ENCODE measurements around the gene HOTAIR. TPM values are rescaled to one million over a fixed set of nuclear protein-coding genes. Genes with fewer than 3 reads are reported as not detected.

Gene HOTAIR
- total RNA-seq, 1 experiment from 2014 or later, result not detected

DNA sequence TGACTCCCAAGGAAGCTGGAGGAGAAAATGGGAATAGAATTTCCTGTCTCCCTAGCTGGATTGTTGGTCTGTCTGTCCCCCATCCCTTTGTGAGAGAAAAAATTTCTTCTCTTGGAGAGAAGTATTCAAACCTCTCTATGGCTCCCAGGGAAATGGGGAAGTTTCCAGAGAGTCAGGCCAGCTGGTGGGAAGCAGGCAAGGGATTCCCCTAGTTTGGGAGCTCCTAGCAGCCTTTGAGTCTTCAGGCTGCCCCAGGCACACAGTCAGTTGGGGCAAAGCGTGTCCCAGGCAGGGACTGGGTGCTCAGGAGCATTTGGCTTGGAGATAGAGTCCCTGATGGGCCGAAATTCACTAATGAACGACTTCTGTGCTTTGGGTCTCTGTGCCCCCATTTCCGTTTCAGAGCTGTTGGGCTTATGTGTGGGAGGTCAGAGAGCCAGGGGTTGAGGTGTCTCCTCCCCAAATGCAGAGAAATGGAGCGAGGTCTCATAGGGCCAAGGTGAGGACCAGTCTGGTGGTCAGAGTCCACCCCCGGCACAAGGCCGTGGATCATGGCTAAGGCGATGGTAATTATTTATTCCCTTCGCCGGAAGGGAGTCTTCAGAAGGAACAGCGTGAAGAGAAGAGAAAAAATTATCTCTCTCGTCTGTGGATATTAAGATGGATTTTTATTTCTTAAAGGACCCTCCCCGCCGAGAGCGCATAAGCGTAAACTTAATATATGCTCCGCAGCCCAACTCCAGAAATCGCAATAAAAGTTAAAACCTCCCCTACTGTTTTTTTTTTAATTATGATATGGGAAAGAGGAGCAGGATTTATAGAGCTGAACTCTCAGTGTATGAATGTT lies 18.6 kb upstream of the HOTAIR start (continued):
- no peak for TF ChIP-seq ATF3 (CRISPR knock-in tag; conservative IDR thresholded peaks at IDR 0.05)

DNA sequence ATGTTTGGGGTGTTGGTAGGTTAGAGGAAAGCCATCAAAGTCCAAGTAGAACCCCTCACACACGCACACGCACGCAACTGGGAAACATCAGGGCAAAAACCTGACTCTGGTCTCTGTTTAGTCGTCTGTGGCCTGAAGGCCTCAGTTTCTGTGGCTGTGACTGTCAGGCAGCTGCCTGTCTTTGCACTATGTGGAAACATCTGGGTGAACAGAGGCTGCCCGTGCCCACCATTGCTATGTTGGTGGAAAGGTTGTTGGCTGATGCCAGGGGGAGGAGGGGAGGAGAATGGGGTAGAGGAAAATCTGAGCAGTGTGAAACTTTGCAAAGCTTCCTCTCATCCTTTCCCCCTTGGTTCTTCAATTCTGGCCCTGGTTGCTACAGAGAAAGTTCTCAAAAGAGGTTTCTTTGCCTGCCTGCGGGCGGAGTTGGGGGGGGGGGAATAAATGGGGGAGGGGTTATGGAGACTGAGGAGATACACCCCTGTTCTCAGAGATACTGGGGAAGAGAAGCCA lies 17.7 kb upstream of the HOTAIR start:
- Mint-ChIP-seq H3K27me3 (ENCODE audit: low read depth) (peaks cover 100% of the 10 kb centered on the region), H3K27ac (no peak overlapping the region), H3K36me3 (no peaks in the 10 kb centered on the region), H3K9me3 (no peaks in the 10 kb centered on the region), H3K4me3 (no peak overlapping the region), H3K4me1 (peaks cover 40% of the 10 kb centered on the region)
- POLR2A ChIA-PET, result interaction anchor here (1.0 kb wide), 1 partner anchor 61 kb away, joined by 3 read pairs; the partner anchor contains the start of gene HOXC4
- ATAC-seq, result no peak
- DNase-seq (ENCODE audit: low spot score), result no peak
- CTCF ChIA-PET, result interaction anchor here (1.0 to 3.2 kb wide), 4 partner anchors 14 to 222 kb away, joined by 3 to 16 read pairs (median 11); partner anchors contain the start of gene HOXC5
- TF ChIP-seq, protein P1, sequence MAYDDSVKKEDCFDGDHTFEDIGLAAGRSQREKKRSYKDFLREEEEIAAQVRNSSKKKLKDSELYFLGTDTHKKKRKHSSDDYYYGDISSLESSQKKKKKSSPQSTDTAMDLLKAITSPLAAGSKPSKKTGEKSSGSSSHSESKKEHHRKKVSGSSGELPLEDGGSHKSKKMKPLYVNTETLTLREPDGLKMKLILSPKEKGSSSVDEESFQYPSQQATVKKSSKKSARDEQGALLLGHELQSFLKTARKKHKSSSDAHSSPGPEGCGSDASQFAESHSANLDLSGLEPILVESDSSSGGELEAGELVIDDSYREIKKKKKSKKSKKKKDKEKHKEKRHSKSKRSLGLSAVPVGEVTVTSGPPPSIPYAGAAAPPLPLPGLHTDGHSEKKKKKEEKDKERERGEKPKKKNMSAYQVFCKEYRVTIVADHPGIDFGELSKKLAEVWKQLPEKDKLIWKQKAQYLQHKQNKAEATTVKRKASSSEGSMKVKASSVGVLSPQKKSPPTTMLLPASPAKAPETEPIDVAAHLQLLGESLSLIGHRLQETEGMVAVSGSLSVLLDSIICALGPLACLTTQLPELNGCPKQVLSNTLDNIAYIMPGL (CRISPR knock-in tag; IDR thresholded peaks at IDR 0.05), result no peak
- TF ChIP-seq ZNF512 (CRISPR knock-in tag; IDR thresholded peaks at IDR 0.05; ENCODE audit: borderline replicate concordance), result no peak

DNA sequence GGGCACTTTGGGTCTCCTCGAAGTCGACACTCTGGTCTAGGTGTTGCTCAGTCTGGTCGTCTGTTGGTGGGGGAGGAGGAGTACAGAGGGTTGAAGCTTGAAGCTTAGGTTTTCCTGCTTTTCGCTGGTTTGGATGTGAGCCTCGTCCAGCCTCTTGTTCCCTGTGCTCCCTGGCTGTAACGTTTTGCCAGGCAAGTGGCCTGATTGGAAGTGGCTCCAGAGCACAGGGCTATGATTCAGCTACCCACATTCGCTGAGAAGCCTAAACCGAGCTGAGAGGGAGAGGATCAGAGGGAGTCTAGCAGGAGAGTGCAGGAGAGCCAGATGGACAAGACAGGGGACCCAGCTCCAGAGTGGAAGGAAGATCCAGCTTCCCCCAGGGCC lies 16.3 kb upstream of the HOTAIR start:
- no peaks in the 10 kb centered on the region for H3K9me3 Mint-ChIP-seq
- peaks cover 39% of the 10 kb centered on the region for H3K4me1 Mint-ChIP-seq
- CTCF ChIA-PET, result interaction anchor here (0.9 to 3.2 kb wide), 8 partner anchors 15 to 388 kb away, joined by 3 to 16 read pairs (median 6); partner anchors contain the start of gene HOXC5
- H3K4me3 Mint-ChIP-seq, result no peak overlapping the region
- DNase-seq (ENCODE audit: low spot score), result no peak
- TF ChIP-seq ZNF138 (CRISPR knock-in tag; conservative IDR thresholded peaks at IDR 0.05) (no peak), ZNF532 (CRISPR knock-in tag; IDR thresholded peaks at IDR 0.05; ENCODE audit: borderline replicate concordance) (no peak), PRDM15 (CRISPR knock-in tag; IDR thresholded peaks at IDR 0.05) (peak; percentile 20; the same call in 1 of the 2 replicates)
- no peak overlapping the region for H3K27ac Mint-ChIP-seq
- peaks cover 100% of the 10 kb centered on the region for H3K27me3 Mint-ChIP-seq (ENCODE audit: low read depth)
- no peaks in the 10 kb centered on the region for H3K36me3 Mint-ChIP-seq
- POLR2A ChIA-PET, result interaction anchor here (0.8 to 0.9 kb wide), 2 partner anchors 26 to 64 kb away, joined by 3 read pairs; no protein-coding TSS in a partner anchor
- no peak for ATAC-seq

Data from WTC11 (cell line).